ENCODE data around the gene PCDHGA1.

DNA sequence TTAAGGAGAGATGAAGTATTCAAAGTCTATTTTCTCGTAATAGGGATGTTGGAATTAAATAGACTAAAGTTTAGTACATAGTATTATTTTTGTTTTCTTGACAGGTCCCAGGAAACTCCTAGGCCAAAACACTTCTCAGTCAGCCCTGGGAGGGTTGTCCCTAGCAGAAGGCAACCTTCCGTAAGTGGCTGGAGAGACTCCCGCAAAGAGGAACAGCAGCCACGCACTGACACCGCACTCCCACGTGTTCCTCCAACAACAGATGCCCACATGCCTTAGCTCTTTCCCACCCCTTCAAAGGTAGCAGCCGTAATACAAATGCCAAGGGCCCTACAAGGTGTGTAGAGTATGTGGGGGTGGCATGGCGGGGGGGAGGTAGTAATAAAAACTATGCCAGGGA lies 187.0 kb downstream of the PCDHGA1 start:
- TF ChIP-seq SUZ12 (IDR thresholded peaks at IDR 0.05), result no peak
- TF ChIP-seq L3MBTL2 (conservative IDR thresholded peaks at IDR 0.05), result no peak
- TF ChIP-seq BHLHE40 (IDR thresholded peaks at IDR 0.05; ENCODE audit: borderline replicate concordance), result no peak
- TF ChIP-seq FOXM1 (IDR thresholded peaks at IDR 0.05; ENCODE audit: borderline replicate concordance), result no peak
- no peak for TF ChIP-seq FOXK2 (IDR thresholded peaks at IDR 0.05)
- TF ChIP-seq ELF4 (IDR thresholded peaks at IDR 0.05), result no peak
- no peak for TF ChIP-seq SP1 (IDR thresholded peaks at IDR 0.05)
- TF ChIP-seq LEF1 (IDR thresholded peaks at IDR 0.05; ENCODE audit: borderline replicate concordance), result no peak
- no peak for TF ChIP-seq ARNT (IDR thresholded peaks at IDR 0.05)

All from HEK293T (cell line).